ENCODE data around the gene ZNF331.

Gene ZNF331

DNA sequence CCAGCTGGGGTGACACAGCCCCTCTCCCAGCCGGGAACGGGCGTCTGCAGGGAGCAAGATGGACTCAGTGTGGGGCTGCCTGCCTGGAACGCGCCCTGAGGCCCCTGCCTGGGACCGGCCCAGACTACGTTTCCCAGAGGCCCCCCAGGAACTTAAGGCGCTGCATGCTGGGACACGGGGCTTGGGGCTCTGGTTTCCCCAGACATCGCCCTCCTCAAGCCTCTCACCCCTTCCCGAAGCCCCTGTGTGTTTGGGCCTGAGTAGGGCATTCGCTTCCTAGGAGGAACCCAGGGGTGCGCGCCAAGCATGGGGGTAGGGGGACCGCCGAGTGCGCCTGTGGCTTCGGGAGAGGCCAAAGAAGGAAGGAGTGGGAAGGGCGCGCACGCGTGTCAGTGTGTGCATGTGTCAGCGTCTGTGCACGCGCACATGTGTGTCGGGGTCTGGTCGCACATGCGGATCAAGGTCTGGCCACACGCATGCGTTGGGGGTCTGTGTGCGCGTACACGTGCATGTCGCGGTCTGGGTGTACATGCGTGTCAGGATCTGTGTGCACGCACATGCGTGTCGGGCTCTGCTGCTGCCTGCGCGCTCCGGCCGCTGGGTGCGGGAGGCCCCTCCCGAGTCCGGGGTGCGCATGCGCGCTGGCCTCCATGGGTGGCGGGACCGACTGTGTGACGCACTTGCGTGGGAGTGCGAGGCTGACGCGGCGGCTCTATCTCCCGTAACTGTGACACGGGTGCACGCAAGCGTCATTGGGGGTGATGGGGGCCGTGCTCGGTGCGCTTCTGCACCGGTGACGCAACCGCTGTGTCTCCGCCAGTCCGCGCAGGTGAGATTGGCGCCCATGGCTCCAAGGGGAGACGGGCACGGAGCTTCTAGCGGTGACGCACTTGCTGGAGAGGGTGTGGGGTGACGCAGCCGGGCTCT is 16.2 kb downstream of the ZNF331 start:
- peak overlapping the region in 20 of 21 experiments; percentile 3 to 93 (median 83) for H3K27ac ChIP-seq

DNA sequence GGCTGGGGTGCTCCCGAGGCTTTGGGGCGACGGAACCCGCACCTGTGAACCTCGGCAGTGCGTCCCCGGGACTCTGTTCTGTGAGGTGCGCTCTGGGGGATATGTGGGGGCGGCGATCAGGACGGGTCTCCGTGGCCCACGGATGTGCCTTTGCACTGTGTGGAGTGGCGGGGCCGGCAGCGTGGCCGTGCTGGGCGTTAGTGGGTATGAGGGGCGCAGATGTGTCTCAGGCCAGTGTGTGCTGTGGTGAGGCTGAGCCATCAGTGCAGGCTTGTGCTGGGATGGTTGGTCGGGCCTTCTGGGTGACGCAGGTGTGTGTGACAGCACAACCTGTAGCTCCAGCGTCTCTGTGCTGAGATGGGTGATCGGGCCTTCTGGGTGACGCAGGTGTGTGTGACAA is 16.9 kb downstream of the ZNF331 start:
- peak overlapping the region in 20 of 21 experiments; percentile 3 to 93 (median 82) for H3K27ac ChIP-seq
- peak overlapping the region; percentile 37 to 56 (median 46) for H3K4me3 ChIP-seq

More for the DNA sequence above, 16.2 kb downstream of the ZNF331 start:
- H3K4me3 ChIP-seq: peak overlapping the region; percentile 37 to 56 (median 46)

DNA sequence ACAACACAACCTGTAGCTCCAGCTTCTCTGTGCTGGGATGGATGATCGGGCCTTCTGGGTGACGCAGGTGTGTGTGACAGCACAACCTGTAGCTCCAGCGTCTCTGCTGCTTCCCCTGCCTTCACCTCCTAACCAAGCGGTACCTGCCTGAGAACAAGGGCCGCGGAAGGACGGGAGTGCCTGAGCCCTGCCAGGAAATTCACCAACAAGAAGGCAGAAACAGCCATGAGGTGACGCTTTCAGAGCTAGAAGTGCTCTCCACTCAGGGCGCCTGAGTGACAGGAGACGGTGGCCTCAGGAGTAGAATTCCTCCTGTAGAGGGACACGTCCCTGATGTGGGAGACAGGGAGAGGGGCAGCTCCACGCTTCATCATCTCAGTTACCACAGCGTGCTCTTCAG is 17.4 kb downstream of the ZNF331 start:
- peak overlapping the region in 10 of 21 experiments; percentile 65 to 93 (median 88) for H3K27ac ChIP-seq

DNA sequence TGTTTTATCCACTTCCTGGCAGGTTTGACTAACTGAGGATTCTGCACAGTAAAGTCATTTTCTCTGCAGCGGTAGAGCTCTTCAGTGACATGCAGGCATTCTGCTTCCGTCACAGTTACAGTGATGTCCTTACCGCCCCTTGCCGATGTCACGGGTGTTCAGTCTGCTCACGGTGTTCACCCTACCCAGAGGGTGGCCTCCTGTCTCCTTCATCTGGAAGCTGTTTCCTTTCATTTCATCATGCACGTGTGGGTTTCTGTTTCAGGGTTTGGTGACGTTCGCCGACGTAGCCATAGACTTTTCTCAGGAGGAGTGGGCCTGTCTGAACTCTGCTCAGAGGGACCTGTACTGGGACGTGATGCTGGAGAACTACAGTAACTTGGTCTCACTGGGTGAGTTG is 33.4 kb downstream of the ZNF331 start:
- no peak overlapping the region for H3K27ac ChIP-seq
- no peak overlapping the region for H3K4me3 ChIP-seq

More for the DNA sequence above, 17.4 kb downstream of the ZNF331 start:
- peak overlapping the region in 6 of 7 experiments; percentile 37 to 56 (median 47) for H3K4me3 ChIP-seq

DNA sequence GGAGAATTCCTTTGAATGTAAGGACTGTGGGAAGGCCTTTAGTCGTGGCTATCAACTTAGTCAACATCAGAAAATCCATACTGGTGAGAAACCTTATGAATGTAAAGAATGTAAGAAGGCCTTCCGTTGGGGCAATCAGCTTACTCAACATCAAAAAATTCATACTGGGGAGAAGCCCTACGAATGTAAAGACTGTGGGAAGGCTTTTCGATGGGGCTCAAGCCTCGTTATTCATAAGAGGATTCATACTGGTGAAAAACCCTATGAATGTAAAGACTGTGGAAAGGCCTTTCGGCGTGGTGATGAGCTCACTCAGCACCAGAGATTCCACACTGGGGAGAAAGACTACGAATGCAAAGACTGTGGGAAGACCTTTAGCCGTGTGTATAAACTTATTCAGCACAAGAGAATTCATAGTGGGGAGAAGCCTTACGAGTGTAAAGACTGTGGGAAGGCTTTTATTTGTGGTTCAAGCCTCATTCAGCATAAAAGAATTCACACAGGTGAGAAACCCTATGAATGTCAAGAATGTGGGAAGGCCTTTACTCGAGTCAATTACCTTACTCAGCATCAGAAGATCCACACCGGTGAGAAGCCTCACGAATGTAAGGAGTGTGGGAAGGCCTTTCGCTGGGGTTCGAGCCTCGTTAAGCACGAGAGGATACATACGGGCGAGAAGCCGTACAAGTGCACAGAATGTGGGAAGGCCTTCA is 39.2 kb downstream of the ZNF331 start:
- H3K4me3 ChIP-seq: no peak overlapping the region

DNA sequence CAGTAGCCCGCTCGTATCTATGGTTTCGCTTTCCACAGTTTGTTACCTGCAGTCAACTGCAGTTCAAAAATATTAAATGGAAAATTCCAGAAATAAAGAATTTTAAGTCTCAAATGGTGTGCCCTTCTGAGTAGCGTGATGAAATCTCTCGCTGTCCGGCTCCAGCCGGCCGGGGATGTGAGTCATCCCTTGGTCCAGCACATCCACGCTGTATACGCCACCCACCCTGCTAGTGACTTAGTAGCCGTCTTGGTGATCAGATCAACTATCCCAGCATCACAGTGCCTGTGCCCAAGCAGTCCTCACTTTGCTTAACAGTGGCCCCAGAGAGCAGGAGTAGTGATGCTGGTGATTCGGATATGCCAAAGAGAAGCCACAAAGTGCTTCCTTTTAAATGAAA is 40.0 kb downstream of the ZNF331 start:
- Histone ChIP-seq H3K27ac (no peak overlapping the region), H3K4me3 (no peak overlapping the region)

More for the DNA sequence above, 39.2 kb downstream of the ZNF331 start:
- no peak overlapping the region for H3K27ac ChIP-seq

DNA sequence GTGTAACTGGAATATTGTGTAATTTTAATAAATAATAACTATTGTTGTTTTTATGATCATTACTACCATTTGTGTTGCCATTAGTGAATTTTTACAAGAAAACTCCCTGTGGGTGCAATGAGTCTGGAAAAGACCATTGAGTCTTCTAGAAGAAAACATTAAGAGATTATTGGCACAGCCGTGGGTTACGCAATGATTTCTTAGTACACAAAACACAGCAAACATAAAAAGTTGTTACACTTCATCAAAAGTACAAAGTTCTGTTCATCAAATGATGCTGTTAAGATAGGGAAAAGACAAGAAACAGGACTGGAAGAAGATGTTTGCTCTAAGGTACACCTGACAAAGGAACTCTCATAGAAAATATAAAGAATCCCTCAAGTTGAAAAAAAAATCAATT is 41.6 kb downstream of the ZNF331 start:
- H3K4me3 ChIP-seq: no peak overlapping the region

DNA sequence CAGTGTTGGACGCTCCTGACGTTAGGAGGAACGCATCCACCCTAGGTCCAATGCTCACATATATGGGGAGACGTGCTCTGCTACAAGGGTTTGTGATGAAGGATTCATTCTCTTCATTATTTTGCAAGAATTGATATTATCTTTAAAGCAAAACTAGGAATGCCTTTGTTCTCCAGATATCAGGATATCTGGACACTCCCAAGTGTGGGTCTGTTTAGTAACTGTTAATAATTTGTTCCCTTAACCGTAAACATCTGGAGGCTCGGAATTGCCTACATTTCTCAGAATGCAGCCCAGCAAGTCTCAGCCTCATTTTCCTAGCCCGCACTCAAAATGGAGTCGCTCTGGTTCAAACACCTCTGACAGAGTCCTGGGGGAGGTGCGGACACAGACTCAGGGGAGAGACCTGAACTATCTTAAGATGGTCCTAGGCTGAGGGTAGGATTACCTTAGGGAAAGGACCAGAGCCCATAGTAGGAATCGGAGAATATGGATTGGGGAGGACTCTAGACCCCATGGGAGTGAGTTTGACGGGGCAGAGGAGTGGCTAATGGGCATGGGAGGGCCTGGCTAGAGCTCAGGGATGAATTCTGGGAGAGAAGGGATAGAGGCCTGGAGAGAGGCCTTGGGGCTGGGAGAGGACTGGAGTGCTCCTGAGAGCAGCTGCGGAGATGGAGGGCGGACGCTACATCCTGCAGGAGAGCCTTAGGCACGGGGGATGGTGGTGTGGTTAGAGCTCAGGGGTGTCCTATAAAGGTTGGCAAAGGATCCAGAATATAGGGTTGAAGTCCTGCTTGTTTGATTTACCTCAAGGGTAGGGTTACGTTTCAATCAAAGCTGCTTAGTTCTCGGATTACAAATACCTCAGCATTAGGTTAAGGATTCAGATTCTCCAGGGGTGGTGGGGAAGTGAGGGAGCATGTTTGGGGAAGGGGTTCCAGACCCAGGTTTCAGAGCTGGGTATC is 43.2 kb downstream of the ZNF331 start:
- Histone ChIP-seq H3K4me3 (no peak overlapping the region), H3K27ac (no peak overlapping the region)

More for the DNA sequence above, 41.6 kb downstream of the ZNF331 start:
- no peak overlapping the region for H3K27ac ChIP-seq

DNA sequence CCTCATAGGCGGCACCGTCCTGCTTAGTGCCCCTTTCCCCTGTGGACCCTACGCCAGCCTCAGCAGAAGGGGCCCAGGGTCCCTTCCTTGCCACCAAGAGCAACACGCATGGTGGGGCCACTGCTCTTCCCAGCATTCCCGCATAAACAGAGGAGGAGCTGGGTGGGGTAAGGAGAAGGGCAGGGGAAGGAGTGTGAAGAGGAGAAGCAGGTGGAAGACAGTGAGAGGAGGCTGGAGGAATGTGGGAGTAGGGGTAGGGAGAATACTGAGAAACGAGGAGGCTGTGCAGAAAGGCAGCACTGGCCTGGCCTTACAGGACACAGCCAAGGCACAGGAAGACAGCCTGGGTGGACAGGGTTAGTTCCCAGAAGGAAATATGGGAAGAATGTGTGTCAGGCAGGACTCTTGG is 43.9 kb downstream of the ZNF331 start:
- Histone ChIP-seq H3K27ac (no peak overlapping the region), H3K4me3 (no peak overlapping the region)

DNA sequence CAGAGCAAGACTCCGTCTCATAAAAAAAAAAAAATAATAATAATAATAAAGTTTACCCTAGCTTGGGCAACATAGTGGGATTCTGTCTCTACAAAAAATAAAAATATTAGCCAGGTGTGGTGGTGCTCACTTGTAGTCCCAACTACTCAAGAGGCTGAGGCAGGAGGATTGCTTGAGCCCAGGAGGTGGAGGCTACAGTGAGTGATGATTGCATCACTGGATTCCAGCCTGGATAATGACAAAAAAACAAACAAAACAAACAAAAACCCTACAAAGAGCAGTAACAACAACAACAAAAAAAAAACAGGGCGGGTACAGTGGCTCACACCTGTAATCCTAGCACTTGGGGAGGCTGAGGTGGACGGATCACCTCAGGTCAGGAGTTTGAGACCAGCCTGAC is 45.2 kb downstream of the ZNF331 start:
- H3K27ac ChIP-seq: no peak overlapping the region

DNA sequence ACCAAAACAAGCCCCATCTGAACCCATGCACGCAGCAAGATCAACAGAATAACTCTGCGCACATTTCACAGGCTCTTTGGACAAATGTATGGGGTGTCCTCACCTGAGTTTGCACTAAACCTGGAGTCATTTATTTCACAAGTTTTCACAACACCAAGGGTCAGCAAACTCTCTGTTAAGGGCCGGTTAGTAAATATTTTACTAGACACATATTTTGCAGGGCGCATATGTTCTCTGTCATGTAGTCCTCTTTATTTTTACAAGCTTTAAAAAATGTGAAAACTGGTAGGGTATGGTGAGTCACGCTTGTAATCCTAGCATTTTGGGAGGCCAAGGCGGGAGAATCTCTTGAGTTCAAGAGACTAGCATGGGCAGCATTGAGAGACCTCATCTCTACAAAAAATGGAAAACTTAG is 48.3 kb downstream of the ZNF331 start:
- H3K27ac ChIP-seq: no peak overlapping the region

More for the DNA sequence above, 45.2 kb downstream of the ZNF331 start:
- H3K4me3 ChIP-seq: no peak overlapping the region

DNA sequence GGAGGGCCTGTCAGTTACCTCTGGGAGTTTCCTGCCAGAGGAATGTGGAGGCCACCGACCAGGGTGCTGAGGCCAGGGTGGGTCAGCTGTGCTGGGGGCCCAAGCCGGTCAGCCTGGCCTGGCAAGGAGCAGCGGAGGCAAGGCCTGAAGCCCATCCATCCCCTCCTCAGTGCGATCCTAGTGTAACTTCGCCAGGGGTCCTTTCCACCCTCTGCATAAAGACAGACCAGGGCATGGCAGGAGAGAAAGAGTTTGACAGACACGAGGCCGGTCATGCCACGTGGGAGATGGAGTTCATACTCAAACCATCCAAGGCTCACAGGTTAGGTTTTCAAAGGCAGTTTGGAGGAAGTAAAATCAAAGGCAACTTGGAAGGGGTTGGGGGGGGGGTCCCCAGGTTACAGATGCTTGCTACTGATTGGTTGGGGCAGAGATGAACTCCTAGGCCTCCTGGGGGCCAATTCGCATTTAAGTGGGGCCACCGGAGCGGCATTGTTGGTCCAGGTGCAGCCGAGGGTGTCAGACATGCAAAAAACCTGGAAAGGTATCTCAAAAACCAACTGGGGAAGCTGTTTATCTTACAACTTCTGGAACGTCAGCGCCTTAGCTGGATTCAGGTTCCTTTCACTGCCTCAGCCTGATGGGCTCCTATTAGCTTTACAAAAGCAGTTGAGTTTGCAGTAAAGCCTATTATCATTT is 57.0 kb downstream of the ZNF331 start:
- Histone ChIP-seq H3K27ac (no peak overlapping the region), H3K4me3 (no peak overlapping the region)

More for the DNA sequence above, 48.3 kb downstream of the ZNF331 start:
- H3K4me3 ChIP-seq: no peak overlapping the region

DNA sequence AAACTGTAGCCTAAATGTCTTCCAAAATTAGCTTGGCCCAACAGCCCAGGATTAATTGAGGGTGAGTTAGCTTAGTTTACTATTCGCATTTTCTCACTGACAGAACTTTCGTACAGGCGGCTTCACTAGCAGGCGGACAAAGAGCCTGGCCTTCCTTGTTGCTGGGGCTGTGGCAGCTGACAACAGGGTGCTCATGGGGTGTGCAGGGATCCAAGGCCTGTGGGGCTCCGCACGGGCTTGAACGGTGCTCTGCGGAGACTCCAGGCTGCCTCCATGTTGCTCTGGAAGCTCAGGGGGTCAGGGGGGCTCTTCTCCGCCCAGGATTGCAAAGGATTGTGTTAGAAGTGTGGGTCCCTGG is 57.5 kb downstream of the ZNF331 start:
- Histone ChIP-seq H3K27ac (no peak overlapping the region), H3K4me3 (no peak overlapping the region)

DNA sequence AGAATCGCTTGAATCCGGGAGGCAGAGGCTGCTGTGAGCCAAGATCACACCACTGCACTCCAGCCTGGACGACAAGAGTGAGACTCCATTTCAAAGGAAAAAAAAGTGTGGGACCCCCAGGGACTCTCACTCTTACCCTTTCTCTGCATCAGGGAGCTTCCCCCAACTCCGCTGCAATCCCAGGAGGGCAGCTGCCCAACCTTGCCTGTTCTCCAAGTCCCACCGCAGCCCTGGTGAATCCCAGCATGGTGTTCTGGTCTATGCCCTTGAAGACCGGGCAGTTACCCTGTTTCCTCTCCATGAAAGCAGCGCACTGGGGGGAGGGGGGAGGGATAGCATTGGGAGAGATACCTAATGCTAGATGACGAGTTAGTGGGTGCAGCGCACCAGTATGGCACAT is 58.1 kb downstream of the ZNF331 start:
- H3K27ac ChIP-seq: no peak overlapping the region
- no peak overlapping the region for H3K4me3 ChIP-seq

DNA sequence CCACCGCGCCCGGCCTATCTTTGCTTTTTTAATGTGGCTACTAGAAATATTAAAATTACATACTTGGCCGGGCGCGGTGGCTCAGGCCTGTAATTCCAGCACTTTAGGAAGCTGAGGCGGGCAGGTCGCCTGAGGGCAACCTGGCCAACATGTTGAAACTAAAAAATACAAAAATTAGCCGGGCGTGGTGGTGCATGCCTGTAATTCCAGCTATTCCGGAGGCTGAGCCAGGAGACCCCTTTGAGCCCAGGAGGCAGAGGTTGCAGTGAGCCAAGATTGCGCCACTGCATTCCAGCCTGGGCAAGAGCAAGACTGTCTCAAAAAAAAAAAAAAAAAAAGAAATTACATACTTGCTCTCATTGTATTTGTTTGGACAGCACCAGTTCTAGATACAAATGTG is 59.1 kb downstream of the ZNF331 start:
- Histone ChIP-seq H3K4me3 (no peak overlapping the region), H3K27ac (peak overlapping the region in 5 of 21 experiments; percentile 29 to 62 (median 41))

DNA sequence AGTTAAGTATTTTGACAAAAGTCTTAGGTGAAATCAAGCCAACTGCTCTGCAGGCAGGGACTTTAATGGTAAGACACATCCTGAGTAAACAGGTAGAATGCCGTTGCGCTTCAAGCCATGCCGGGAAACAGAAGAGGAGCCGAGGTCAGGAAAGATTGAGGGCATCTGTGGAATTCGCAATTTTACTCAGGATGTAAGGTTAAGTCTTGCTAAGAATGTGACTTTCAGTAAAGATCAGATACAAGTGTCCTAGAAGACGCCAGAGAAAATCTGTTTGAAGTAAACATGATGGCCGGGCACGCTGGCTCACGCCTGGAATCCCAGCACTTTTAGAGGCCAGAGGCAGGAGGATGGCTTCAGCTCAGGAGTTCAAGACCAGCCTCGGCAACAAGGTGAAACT is 60.4 kb downstream of the ZNF331 start:
- Histone ChIP-seq H3K4me3 (no peak overlapping the region), H3K27ac (peak overlapping the region in 5 of 21 experiments; percentile 32 to 62 (median 59))

DNA sequence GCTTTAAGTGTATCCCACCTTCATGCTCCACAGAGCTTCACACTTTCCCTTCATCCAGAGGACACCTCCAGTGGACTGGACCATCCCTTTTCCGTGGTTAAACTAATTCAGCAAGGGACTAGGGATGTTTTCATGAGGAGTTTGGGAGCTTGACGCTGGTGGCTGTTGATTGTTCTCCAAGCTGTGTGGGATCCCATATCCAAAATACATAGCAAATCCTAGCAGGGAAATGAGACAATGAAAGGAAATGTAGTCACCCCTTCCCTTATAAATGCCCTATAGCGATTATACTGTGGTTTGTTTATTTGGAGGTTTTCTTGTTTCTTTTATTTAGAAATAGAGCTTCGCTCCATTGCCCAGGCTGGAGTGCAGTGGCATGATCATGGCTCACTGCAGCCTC is 62.3 kb downstream of the ZNF331 start:
- peak overlapping the region in 1 of 21 experiments; percentile 3 for H3K27ac ChIP-seq

DNA sequence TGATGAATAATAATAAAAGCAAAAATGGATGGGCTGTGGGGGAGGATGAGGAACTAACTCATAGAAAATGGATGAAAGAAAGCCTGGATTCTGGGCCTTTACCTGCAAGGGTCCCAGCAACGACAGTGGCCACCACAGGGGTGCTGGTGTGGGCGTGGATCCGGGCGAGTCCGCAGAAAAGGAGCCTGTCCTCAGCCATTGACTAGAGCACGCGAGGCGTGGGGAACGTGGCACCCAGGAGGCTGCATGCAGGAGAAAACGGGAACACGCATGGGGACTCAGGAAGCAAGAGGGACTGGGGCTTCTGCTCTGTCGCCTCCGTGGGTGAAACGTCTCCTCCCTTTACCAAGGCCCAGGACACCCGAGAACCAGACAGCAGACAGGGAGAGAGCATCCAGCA is 68.1 kb downstream of the ZNF331 start:
- H3K27ac ChIP-seq: no peak overlapping the region
- H3K4me3 ChIP-seq: no peak overlapping the region

More for the DNA sequence above, 62.3 kb downstream of the ZNF331 start:
- H3K4me3 ChIP-seq: no peak overlapping the region

DNA sequence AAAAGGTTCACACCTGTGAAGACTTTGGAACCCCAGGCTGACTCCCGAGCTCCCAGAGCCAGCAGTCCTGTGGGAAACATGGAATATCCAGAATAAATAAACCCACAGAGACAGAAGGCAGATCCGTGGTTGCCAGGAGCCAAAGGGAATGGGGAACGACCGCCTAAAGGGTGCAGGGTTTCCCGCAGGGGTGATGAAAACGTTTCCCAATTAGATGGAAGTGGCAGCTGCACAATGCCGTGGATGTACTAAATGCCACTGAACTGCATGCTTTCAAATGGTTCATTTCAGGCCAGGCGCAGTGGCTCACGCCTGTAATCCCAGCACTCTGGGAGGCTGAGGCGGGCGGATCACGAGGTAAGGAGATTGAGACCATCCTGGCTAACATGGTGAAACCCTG is 70.4 kb downstream of the ZNF331 start:
- no peak overlapping the region for H3K4me3 ChIP-seq

More for the DNA sequence above, 70.4 kb downstream of the ZNF331 start:
- H3K27ac ChIP-seq: no peak overlapping the region
